GM23338 (cell line): ENCODE data around the gene MMP28. TPM values are rescaled to one million over a fixed set of nuclear protein-coding genes. Genes with fewer than 3 reads are reported as not detected.

ENCODE experiments used
- ATAC-seq: fragments of 200-7000 bp; cut with Tn5 transposase; 3 replicates; pipeline ENCODE4 v1.9.1; 2020
- DNase-seq: peaks from one replicate; pipeline ENCODE4 v3.0.0-alpha.2; 2015; ENCODE audit warnings: low spot score
- H2AFZ ChIP-seq: fragments of 200-600 bp; sonication (generic); 2 replicates; pipeline ENCODE4 v1.8.0; 2016; ENCODE audit warnings: antibody characterized with exemption, mild to moderate bottlenecking, moderate library complexity
- H3F3A ChIP-seq: fragments of 200-600 bp; sonication (generic); replicated peaks from 2 replicates; pipeline ENCODE4 v1.8.0; 2017; ENCODE audit warnings: antibody characterized with exemption, mixed run types, low read depth
- H3K27ac ChIP-seq: fragments of 200-600 bp; sonication (generic); 2 replicates; pipeline ENCODE4 v1.6.1; 2016; ENCODE audit warnings: low read depth
- H3K27me3 ChIP-seq: fragments of 200-600 bp; sonication (generic); 2 replicates; pipeline ENCODE4 v1.8.0; 2016; ENCODE audit warnings: mild to moderate bottlenecking, mixed run types, moderate library complexity; ENCODE audit not compliant: insufficient read depth
- H3K36me3 ChIP-seq: fragments of 200-600 bp; sonication (generic); 2 replicates; pipeline ENCODE4 v1.8.0; 2016; ENCODE audit warnings: mild to moderate bottlenecking; ENCODE audit not compliant: insufficient read depth
- H3K4me1 ChIP-seq: fragments of 200-600 bp; sonication (generic); 2 replicates; pipeline ENCODE4 v1.8.0; 2016; ENCODE audit warnings: mild to moderate bottlenecking, moderate library complexity; ENCODE audit not compliant: insufficient read depth
- H3K4me2 ChIP-seq: fragments of 200-600 bp; sonication (generic); 2 replicates; pipeline ENCODE4 v1.7.1; 2017; ENCODE audit warnings: mixed run types
- H3K4me3 ChIP-seq: fragments of 200-600 bp; sonication (generic); 2 replicates; pipeline ENCODE4 v1.6.1; 2016; ENCODE audit warnings: mixed run types
- H3K79me2 ChIP-seq: fragments of 200-600 bp; sonication (generic); replicated peaks from 2 replicates; pipeline ENCODE4 v1.8.0; 2017; ENCODE audit warnings: mild to moderate bottlenecking; ENCODE audit not compliant: insufficient read depth
- H3K9me2 ChIP-seq: fragments of 200-600 bp; sonication (generic); 2 replicates; pipeline ENCODE4 v1.8.0; 2017; ENCODE audit not compliant: insufficient read depth
- H4K20me1 ChIP-seq: fragments of 200-600 bp; sonication (generic); replicated peaks from 2 replicates; pipeline ENCODE4 v1.8.0; 2017; ENCODE audit warnings: mild to moderate bottlenecking; ENCODE audit not compliant: insufficient read depth
- H3K27ac Mint-ChIP-seq: 2 replicates; pipeline ENCODE4 v1.8.0; 2020; ENCODE audit warnings: inconsistent platforms, mild to moderate bottlenecking, moderate library complexity, mixed read lengths
- H3K27me3 Mint-ChIP-seq: 3 replicates; pipeline ENCODE4 v1.8.0; 2022; ENCODE audit warnings: low read depth, mild to moderate bottlenecking, moderate library complexity, mixed read lengths, inconsistent platforms; ENCODE audit not compliant: insufficient read depth, poor library complexity
- H3K36me3 Mint-ChIP-seq: 3 replicates; pipeline ENCODE4 v1.8.0; 2021; ENCODE audit warnings: low read depth, mild to moderate bottlenecking, inconsistent platforms, moderate library complexity, mixed read lengths
- H3K4me1 Mint-ChIP-seq: 3 replicates; pipeline ENCODE4 v1.8.0; 2020; ENCODE audit warnings: mild to moderate bottlenecking, inconsistent platforms, mixed read lengths
- H3K4me3 Mint-ChIP-seq: 3 replicates; pipeline ENCODE4 v1.8.0; 2021; ENCODE audit warnings: moderate library complexity, mild to moderate bottlenecking, inconsistent platforms, mixed read lengths
- H3K9me3 Mint-ChIP-seq: 3 replicates; pipeline ENCODE4 v1.8.0; 2020; ENCODE audit warnings: moderate library complexity, mild to moderate bottlenecking, inconsistent platforms, mixed read lengths
- CTCF ChIP-seq, 2 experiments: fragments of 200-600 bp in 1 of 2; sonication (generic) in 1 of 2; conservative IDR thresholded peaks; 2 replicates each; pipeline versions ENCODE4 v1.5.1 to v1.6.1; 2016 to 2017; ENCODE audit warnings: antibody characterized with exemption in 2 of 2, low read depth in 2 of 2, mild to moderate bottlenecking in 2 of 2, moderate library complexity in 1 of 2
- ETS1 ChIP-seq: IDR thresholded peaks from 2 replicates; pipeline ENCODE4 v1.6.1; 2016; ENCODE audit warnings: antibody characterized with exemption
- EZH2 ChIP-seq: fragments of 200-600 bp; sonication (generic); IDR thresholded peaks from one replicate; pipeline ENCODE4 v1.8.0; 2017; ENCODE audit warnings: antibody characterized with exemption, mild to moderate bottlenecking, low read depth; ENCODE audit not compliant: unreplicated experiment
- EZH2phosphoT487 ChIP-seq: fragments of 200-600 bp; sonication (generic); IDR thresholded peaks from one replicate; pipeline ENCODE4 v1.8.1; 2018; ENCODE audit warnings: antibody characterized with exemption; ENCODE audit not compliant: unreplicated experiment
- NANOG ChIP-seq: IDR thresholded peaks from 2 replicates; pipeline ENCODE4 v1.6.1; 2016; ENCODE audit warnings: antibody characterized with exemption, borderline replicate concordance
- POLR2AphosphoS5 ChIP-seq: IDR thresholded peaks from 2 replicates; pipeline ENCODE4 v1.6.1; 2016; ENCODE audit warnings: antibody characterized with exemption, low read depth
- REST ChIP-seq: IDR thresholded peaks from one replicate; pipeline ENCODE4 v1.6.1; 2018; ENCODE audit warnings: antibody characterized with exemption; ENCODE audit not compliant: unreplicated experiment
- ZNF331 ChIP-seq: fragments of 250-450 bp; sonication (Bioruptor Pico); IDR thresholded peaks from 2 replicates; pipeline ENCODE4 v1.5.0; 2020; ENCODE audit warnings: low read depth, mild to moderate bottlenecking, moderate library complexity
- ZNF462 ChIP-seq: fragments of 250-450 bp; sonication (Bioruptor Pico); IDR thresholded peaks from 2 replicates; pipeline ENCODE4 v1.5.0; 2020; ENCODE audit warnings: mild to moderate bottlenecking, moderate library complexity
- polyA plus RNA-seq: library from polyadenylated mRNA; unstranded; fragments of >200 nt; fragmentation: Nextera tagmentation; extraction: Ambion mirVana; gene quantifications from 2 replicates; pipeline ENCODE4 v1.2.1, GENCODE V29; 2016
- total RNA-seq: library from RNA; depleted of rRNA; stranded (reverse); fragments of >200 nt; shearing (Covaris generic); gene quantifications from 2 replicates; pipeline ENCODE4 v1.2.3, GENCODE V29; 2014

The MMP28 gene
- total and polyA plus RNA-seq, 2 experiments from 2014 or later = not detected

GRCh38 chr17:35821308-35821707, 25.9 kb upstream of the MMP28 start:
- H4K20me1 ChIP-seq = peaks cover 55% of the 10 kb centered on the region
- peaks cover 93% of the 10 kb centered on the region for H3K36me3 Mint-ChIP-seq

More at GRCh38 chr17:35821308-35821707, 25.9 kb upstream of the MMP28 start:
- Mint-ChIP-seq H3K9me3 (no peaks in the 10 kb centered on the region), H3K27me3 (no peaks in the 10 kb centered on the region), H3K27ac (no peak overlapping the region), H3K4me1 (no peaks in the 10 kb centered on the region), H3K4me3 (no peak overlapping the region)
- H3K4me3 ChIP-seq = no peak overlapping the region
- H3F3A ChIP-seq = 0 out of 2 replicates have a peak, but pooled peaks cover 4% of the 10 kb centered on the region
- TF ChIP-seq EZH2phosphoT487 = no peak
- no peak for TF ChIP-seq EZH2
- no peak for TF ChIP-seq NANOG
- no peak for TF ChIP-seq ZNF462
- no peak for TF ChIP-seq ZNF331
- no peak for TF ChIP-seq REST
- TF ChIP-seq POLR2AphosphoS5 = no peak
- TF ChIP-seq CTCF (conservative IDR thresholded peaks at IDR 0.05; ENCODE audit: low read depth in 2 of 2) = no peak
- no peak for TF ChIP-seq ETS1
- DNase-seq (no peak), ATAC-seq (no peak)
- H3K27ac ChIP-seq = no peak overlapping the region
- peaks cover 82% of the 10 kb centered on the region for H3K36me3 ChIP-seq
- H3K4me2 ChIP-seq = no peak overlapping the region
- no peak overlapping the region for H2AFZ ChIP-seq
- H3K9me2 ChIP-seq = no peaks in the 10 kb centered on the region
- no peaks in the 10 kb centered on the region for H3K4me1 ChIP-seq
- H3K79me2 ChIP-seq = peaks cover 93% of the 10 kb centered on the region
- no peaks in the 10 kb centered on the region for H3K27me3 ChIP-seq
